Left forelimb (tissue), 1 donor: ENCODE results near the gene TWIST2.

Experiments used
- DNase-seq: peaks from one replicate; pipeline ENCODE4 v3.0.0-alpha.2; 2018; ENCODE audit warnings: low spot score

Gene TWIST2

DNA sequence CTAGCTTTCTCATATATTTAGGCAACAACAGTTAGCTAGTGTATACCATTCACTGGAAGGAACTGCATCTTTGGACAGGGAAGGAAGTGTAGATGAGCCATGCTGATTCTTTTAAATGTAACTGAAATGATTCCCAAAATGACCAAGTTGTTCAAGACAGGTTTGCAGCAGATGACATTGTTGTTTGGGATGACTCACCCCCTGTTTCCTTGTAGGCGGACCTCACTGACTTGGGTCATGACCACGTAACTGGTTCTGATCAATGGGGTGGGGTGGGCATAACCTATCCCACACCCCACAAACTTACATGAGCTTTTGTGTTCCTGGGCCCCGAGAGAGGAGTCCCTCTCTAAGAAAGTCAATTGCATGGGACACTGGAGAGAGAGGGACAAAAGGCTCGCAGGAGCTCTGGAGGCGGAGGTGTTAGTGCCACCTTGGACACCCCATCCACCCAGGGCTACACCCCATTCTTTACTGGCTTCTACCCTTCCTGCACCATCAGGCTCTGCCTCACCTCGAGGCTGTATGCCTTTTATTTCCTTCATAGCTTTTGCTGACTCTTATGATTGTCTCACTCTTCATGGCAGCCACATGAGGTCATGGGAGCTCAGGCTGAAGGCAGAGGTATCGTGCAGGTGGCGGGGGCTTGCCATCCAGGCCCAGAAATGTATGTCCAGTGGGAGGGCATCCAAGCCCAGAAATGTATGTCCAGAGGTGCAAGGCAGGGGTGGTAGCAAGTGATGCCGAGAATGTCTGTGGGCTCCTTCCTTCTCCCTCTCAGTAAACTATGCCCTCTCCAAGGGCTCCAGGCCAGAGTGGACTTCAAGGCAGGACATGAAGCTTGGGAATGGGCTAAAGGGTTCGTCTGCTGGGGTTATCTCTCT is 108.0 kb downstream of the TWIST2 start:
- DNase-seq, result no peak

DNA sequence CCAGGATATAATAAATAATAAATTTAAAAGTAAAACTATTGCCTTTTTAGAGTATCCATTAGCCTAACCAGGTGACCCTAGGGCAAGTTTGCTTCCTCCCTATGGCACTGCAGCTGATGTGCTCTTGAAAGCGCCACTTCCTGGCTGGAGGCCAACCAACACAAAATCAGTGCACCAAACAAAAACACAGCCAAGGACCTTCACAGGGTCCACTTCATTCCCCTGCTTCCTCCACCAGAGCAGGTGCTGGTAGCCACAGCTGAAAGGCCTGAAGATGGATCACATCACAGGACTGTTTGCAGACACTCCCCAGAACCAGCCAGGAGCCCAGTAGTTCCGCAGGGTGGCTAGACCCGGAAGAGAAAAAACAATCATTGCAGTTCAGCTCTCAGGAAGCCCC is 108.8 kb downstream of the TWIST2 start:
- no peak for DNase-seq
